Right cardiac atrium (tissue), 5 donors: ENCODE data around the gene HOXA1. TPM values are rescaled to one million over a fixed set of nuclear protein-coding genes. Genes with fewer than 3 reads are reported as not detected.

Experiments
- ATAC-seq, 2 donors: fragments of 200-7000 bp; cut with Tn5 transposase; one replicate each; pipeline versions ENCODE4 v1.8.0 to v1.9.1; 2020; ENCODE audit warnings: moderate library complexity in 2 of 2, mild to moderate bottlenecking in 1 of 2
- DNase-seq, 3 donors: peaks; one replicate each; pipeline ENCODE4 v3.0.0-alpha.2; 2020
- H3K27ac ChIP-seq: one replicate; pipeline ENCODE4 v1.5.1; 2013; ENCODE audit warnings: mild to moderate bottlenecking, low read length, control low read depth, moderate library complexity
- H3K27me3 ChIP-seq: one replicate; pipeline ENCODE4 v1.6.1; 2013; ENCODE audit not compliant: control insufficient read depth, insufficient read depth
- H3K4me1 ChIP-seq: one replicate; pipeline ENCODE4 v1.6.1; 2013; ENCODE audit warnings: low read length; ENCODE audit not compliant: control insufficient read depth, insufficient read depth
- H3K4me3 ChIP-seq: one replicate; pipeline ENCODE4 v1.5.1; 2013; ENCODE audit warnings: low read length, control low read depth
- H3K9me3 ChIP-seq: one replicate; pipeline ENCODE4 v1.6.1; 2013; ENCODE audit warnings: low read length; ENCODE audit not compliant: control insufficient read depth
- WGBS: extraction: QIAGEN DNeasy Blood & Tissue Kit; methylation state at CpG from one replicate; pipeline ENCODE4 v1.1.7; 2013; 5-methylcytosine and 5-hydroxymethylcytosine counted together
- intact Hi-C, 4 donors: fragments of 100-400 bp; cut with DNase I; formaldehyde crosslinking; loops; one replicate each; pipeline versions ENCODE4 v1.11.0 to v1.14.0; 2022 to 2023
- polyA plus RNA-seq: library from polyadenylated mRNA; stranded (reverse); fragments of 200-250 nt; gene quantifications from one replicate; pipeline ENCODE4 v1.2.3, GENCODE V29; 2013
- total RNA-seq, 4 donors: library from RNA; stranded (reverse); fragmentation: NEBNext Ultra II Directional; extraction: Animal tissue kit (Norgen Biotek cat#: 25700); gene quantifications; one replicate each; pipeline ENCODE4 v1.2.1, GENCODE V29; 2021
- donor health status: healthy with polysubstance abuse.
- donor health status: DM: no; HTN: yes; CAD: no.
- donor health status: DM: no; HTN: no; CAD: no.
- donor health status: DM: no; HTN: yes; CAD: no; lungs with severe emphysema.
- donor health status: DM: yes; HTN: yes; CAD: no.

HOXA1 gene
- total and polyA plus RNA-seq, 5 donors: 0.14 to 0.29 (median 0.15) TPM; not detected in 2

GRCh38 chr7:27123007-27123476 lies 27.2 kb upstream of the HOXA1 start:
- intact Hi-C loops: no loop called here
- no peaks in the 10 kb centered on the region for H3K4me1 ChIP-seq
- ATAC-seq (no peak), DNase-seq (no peak)
- H3K4me3 ChIP-seq: no peak overlapping the region
- 33% methylated on average over 14 of the region's 14 CpGs for WGBS
- H3K27me3 ChIP-seq: no peaks in the 10 kb centered on the region
- H3K27ac ChIP-seq: no peak overlapping the region
- no peaks in the 10 kb centered on the region for H3K9me3 ChIP-seq

GRCh38 chr7:27122077-27122910 lies 26.5 kb upstream of the HOXA1 start:
- Histone ChIP-seq H3K9me3 (no peaks in the 10 kb centered on the region), H3K4me3 (peak overlapping the region; percentile 31), H3K4me1 (no peaks in the 10 kb centered on the region), H3K27ac (peak overlapping the region; percentile 8), H3K27me3 (no peaks in the 10 kb centered on the region)
- no peak for ATAC-seq
- no peak for DNase-seq
- intact Hi-C loops: no loop called here
- 37% methylated on average over 42 of the region's 42 CpGs for WGBS

- Histone ChIP-seq H3K4me1 (no peaks in the 10 kb centered on the region), H3K27me3 (no peaks in the 10 kb centered on the region), H3K27ac (peak overlapping the region; percentile 8), H3K4me3 (peak overlapping the region; percentile 31), H3K9me3 (no peaks in the 10 kb centered on the region)
- 40% methylated on average over 7 of the region's 7 CpGs for WGBS
- ATAC-seq (no peak), DNase-seq (no peak)
- intact Hi-C loops: no loop called here
These were observed 25.9 kb upstream of the HOXA1 start for GRCh38 chr7:27121684-27122076.

- WGBS: 56% methylated on average over 1 of the region's 1 CpG
- H3K4me1 ChIP-seq: no peaks in the 10 kb centered on the region
- DNase-seq: no peak
These were observed 23.7 kb upstream of the HOXA1 start for GRCh38 chr7:27119412-27119911.

DNA sequence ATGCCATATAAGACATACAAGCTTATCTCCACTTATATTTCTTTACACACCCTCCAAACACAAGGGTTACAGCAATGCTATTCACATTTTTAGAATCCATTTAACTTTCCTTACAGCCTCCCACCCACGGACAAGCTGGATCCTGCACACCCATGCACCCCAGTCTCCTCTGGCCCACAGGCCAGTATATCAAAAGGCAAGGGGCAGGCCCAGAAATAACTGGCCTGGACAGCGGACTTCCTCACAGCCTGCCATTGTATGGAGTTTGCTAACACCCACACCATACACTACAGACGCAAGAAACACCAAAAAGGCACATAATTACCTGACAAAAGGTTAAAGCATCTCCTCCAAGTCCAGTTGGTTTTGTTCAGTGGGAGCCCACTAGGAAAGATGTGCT lies 22.8 kb upstream of the HOXA1 start:
- no peaks in the 10 kb centered on the region for H3K4me1 ChIP-seq
- DNase-seq (no peak), ATAC-seq (no peak)
- peak overlapping the region; percentile 1 for H3K27ac ChIP-seq
- intact Hi-C loops: no loop called here
- H3K27me3 ChIP-seq: no peaks in the 10 kb centered on the region
- no peaks in the 10 kb centered on the region for H3K9me3 ChIP-seq
- 32% methylated on average over 3 of the region's 3 CpGs for WGBS
- H3K4me3 ChIP-seq: no peak overlapping the region

More at GRCh38 chr7:27119412-27119911, 23.7 kb upstream of the HOXA1 start:
- no peak overlapping the region for H3K27ac ChIP-seq
- no peaks in the 10 kb centered on the region for H3K9me3 ChIP-seq
- ATAC-seq: no peak
- intact Hi-C loops: no loop called here
- H3K4me3 ChIP-seq: no peak overlapping the region
- no peaks in the 10 kb centered on the region for H3K27me3 ChIP-seq

DNA sequence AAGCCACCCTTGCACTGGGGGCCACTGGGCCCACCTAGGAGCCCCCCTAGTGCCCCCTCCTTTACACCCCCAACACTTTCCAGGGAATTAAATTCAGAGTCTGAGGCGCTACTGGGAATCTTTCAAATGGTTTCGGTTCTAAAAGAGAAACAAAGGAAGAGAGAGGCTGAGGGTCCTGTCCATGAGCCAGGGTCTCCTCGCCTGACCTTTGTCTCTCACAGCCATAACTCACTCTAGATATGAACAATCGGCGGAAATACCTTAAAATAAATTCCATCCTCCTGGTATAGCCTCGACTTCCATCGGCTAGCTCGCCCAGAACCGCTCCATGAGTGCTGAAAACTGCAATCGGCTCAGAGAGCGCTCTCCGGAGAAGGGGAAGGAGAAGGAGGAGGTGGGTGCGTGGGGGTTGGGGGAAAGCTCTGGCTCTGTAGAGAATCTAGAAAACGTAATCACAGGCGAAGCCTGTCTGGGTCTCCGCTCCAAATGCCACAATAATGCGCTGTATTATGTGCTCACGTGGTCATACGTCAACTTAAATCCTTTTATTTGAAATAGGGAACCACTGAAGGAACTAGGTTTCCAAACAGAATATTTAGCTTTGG lies 22.2 kb upstream of the HOXA1 start:
- Histone ChIP-seq H3K27me3 (no peaks in the 10 kb centered on the region), H3K4me3 (peak overlapping the region; percentile 46), H3K4me1 (no peaks in the 10 kb centered on the region), H3K9me3 (no peaks in the 10 kb centered on the region), H3K27ac (peak overlapping the region; percentile 72)
- intact Hi-C loops: no loop called here
- DNase-seq (no peak), ATAC-seq (no peak)
- 18% methylated on average over 19 of the region's 19 CpGs for WGBS

DNA sequence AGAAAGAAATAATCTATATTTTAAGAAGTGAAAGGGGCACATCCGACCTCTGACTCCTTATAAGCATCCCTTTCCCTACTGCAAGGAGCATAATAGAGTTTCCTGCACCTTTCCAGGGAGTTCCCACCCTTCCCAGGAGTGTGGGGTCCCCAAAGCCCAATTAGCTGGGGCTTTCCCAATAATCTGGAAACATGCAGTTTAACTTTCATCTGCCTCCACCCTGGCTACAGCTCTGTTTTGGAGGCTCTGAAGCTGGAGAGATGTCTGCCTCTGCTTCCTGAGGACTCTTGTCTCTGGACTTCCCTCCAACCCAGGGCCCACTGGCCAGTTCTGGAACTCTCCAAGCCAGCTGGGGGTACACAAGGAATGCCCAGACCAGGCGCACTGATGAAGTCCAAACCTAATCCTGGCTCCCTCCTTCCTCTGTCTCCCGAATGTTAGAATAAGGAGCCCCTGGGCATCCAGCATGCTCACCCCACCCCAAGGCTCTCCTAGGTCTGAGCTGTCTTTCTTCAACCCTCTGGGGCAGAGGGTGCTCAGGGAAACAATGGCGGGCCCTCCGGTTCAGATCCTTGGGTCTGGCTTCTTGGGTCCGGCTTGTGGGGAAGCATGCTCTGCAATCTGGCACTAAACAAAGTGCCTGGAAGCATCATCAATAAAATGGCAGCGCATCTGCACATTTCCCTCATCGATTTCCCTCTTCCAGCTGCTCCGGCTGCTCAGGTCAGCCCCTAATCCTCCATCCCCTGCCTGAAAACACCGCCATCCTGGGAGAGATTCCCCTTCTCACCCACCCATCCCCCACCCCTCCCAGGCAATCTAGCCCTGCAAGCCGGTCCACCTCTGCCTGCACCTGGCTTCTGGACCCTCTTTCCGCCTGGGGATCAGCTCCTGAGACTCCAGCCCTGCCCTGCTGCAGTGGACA lies 21.4 kb upstream of the HOXA1 start:
- no peak for ATAC-seq
- Histone ChIP-seq H3K9me3 (no peaks in the 10 kb centered on the region), H3K4me3 (peak overlapping the region; percentile 46), H3K27me3 (no peaks in the 10 kb centered on the region), H3K27ac (peak overlapping the region; percentile 66), H3K4me1 (no peaks in the 10 kb centered on the region)
- intact Hi-C loops: no loop called here
- no peak for DNase-seq
- WGBS: 33% methylated on average over 12 of the region's 12 CpGs

GRCh38 chr7:27116031-27116961 lies 20.5 kb upstream of the HOXA1 start:
- H3K9me3 ChIP-seq: no peaks in the 10 kb centered on the region
- H3K27me3 ChIP-seq: no peaks in the 10 kb centered on the region
- 34% methylated on average over 20 of the region's 20 CpGs for WGBS
- no peak for DNase-seq
- peak overlapping the region; percentile 37 for H3K4me3 ChIP-seq
- no peaks in the 10 kb centered on the region for H3K4me1 ChIP-seq
- no peak for ATAC-seq
- intact Hi-C loops: no loop called here
- peak overlapping the region; percentile 63 for H3K27ac ChIP-seq

- H3K4me3 ChIP-seq: peak overlapping the region; percentile 37
- ATAC-seq: no peak
- no peak for DNase-seq
- intact Hi-C loops: no loop called here
- H3K27me3 ChIP-seq: no peaks in the 10 kb centered on the region
- no peaks in the 10 kb centered on the region for H3K4me1 ChIP-seq
- H3K9me3 ChIP-seq: no peaks in the 10 kb centered on the region
- WGBS: 23% methylated on average over 45 of the region's 45 CpGs
- peak overlapping the region; percentile 16 for H3K27ac ChIP-seq
These were observed 19.6 kb upstream of the HOXA1 start for GRCh38 chr7:27115221-27116026.
